ENCODE data around the gene SLC66A1.

The SLC66A1 gene

GRCh38 chr1:19377812-19378718 is 65.9 kb downstream of the SLC66A1 start:
- DNase-seq (ENCODE audit: low read depth) = no peak
